ENCODE results near the gene CHMP5. TPM values are rescaled to one million over a fixed set of nuclear protein-coding genes. Genes with fewer than 3 reads are reported as not detected.

CHMP5 gene
- total and polyA plus RNA-seq, 10 of the 15 experiments (the other 5 are each of a cell fraction or from before 2014, with no cell fraction given) = 40.3 to 179 (median 78.6) TPM

DNA sequence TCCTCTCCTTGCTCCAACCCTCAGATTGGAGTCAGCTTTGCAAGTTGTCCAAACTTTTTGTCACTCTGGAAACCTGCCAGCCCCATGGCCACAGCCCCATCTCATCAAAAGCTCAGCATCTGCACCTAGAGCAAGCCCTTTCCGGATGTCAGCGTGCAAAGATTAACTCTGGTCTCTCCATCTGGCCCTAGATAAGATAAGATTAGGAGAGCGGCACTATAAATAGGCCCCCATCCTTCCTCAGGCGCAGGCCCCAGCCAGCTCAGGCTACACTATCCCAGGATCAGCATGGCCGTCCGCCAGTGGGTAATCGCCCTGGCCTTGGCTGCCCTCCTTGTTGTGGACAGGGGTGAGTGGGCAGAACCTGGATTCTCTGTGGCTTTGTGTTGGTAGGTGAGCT is 24.9 kb upstream of the CHMP5 start, which contains the start of gene SPINK4:
Gene SPINK4 (plus strand): TSS at position 247 of the 400 bp plus-strand sequence. CDS start 42 bp downstream, at position 289.
- Histone ChIP-seq H3K4me3 (no peak within 1 kb of the TSS), H3K79me2 (ENCODE audit: control insufficient read depth, insufficient read depth, low read length) (no peaks in the 10 kb centered on the region), H3K36me3 (ENCODE audit: control insufficient read depth in 2 of 2, insufficient read depth in 2 of 2, low read length in 1 of 2) (no peaks in the 10 kb centered on the region), H3K27me3 (replicated peaks in 1 of 2; ENCODE audit: control insufficient read depth in 2 of 2, insufficient read depth in 2 of 2, low read length in 1 of 2) (0 out of 4 replicates have a peak, but pooled peaks cover 0 to 1% of the 10 kb centered on the region in 2 experiments), H3K9me3 (replicated peaks; ENCODE audit: control insufficient read depth, insufficient read depth, low read length) (no peaks in the 10 kb centered on the region), H3K9ac (ENCODE audit: control insufficient read depth, insufficient read depth, low read length) (no peak within 1 kb of the TSS), H3K27ac (ENCODE audit: control insufficient read depth, insufficient read depth) (no peak within 1 kb of the TSS), H2AFZ (ENCODE audit: control insufficient read depth, low read depth, low read length) (no peak within 1 kb of the TSS), H4K20me1 (ENCODE audit: control insufficient read depth, insufficient read depth) (no peaks in the 10 kb centered on the region), H3K4me2 (ENCODE audit: control insufficient read depth, insufficient read depth) (no peak within 1 kb of the TSS), H3K4me1 (ENCODE audit: control insufficient read depth, insufficient read depth, low read length) (no peaks in the 10 kb centered on the region)
- 75% methylated on average over 7 of the region's 7 CpGs for WGBS (ENCODE audit: insufficient coverage, insufficient replicate concordance, low lambda C conversion rate, missing lambda C conversion rate)
- no TSS peak for BruUV-seq (replicated peaks)
- POLR2A ChIA-PET = no interaction called here
- no peak for TF ChIP-seq JUNB (IDR thresholded peaks at IDR 0.05)
- no peak for TF ChIP-seq NR2C1 (IDR thresholded peaks at IDR 0.05)
- no peak for TF ChIP-seq ASH2L (IDR thresholded peaks at IDR 0.05; ENCODE audit: borderline replicate concordance, low read depth)
- TF ChIP-seq, protein P1, sequence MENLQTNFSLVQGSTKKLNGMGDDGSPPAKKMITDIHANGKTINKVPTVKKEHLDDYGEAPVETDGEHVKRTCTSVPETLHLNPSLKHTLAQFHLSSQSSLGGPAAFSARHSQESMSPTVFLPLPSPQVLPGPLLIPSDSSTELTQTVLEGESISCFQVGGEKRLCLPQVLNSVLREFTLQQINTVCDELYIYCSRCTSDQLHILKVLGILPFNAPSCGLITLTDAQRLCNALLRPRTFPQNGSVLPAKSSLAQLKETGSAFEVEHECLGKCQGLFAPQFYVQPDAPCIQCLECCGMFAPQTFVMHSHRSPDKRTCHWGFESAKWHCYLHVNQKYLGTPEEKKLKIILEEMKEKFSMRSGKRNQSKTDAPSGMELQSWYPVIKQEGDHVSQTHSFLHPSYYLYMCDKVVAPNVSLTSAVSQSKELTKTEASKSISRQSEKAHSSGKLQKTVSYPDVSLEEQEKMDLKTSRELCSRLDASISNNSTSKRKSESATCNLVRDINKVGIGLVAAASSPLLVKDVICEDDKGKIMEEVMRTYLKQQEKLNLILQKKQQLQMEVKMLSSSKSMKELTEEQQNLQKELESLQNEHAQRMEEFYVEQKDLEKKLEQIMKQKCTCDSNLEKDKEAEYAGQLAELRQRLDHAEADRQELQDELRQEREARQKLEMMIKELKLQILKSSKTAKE (IDR thresholded peaks at IDR 0.05; ENCODE audit: low read depth, poor library complexity, severe bottlenecking) = no peak
- no peak for TF ChIP-seq MTA3 (IDR thresholded peaks at IDR 0.05; ENCODE audit: borderline replicate concordance, low read length)
- TF ChIP-seq POLR2AphosphoS5 (IDR thresholded peaks at IDR 0.05; ENCODE audit: low read length) = no peak
- TF ChIP-seq CHD1 (IDR thresholded peaks at IDR 0.05; ENCODE audit: low read depth, low read length) = no peak
- TF ChIP-seq CEBPB (IDR thresholded peaks at IDR 0.05; ENCODE audit: borderline replicate concordance in 1 of 2, low read depth in 2 of 2, low read length in 2 of 2) = no peak
- TF ChIP-seq, protein P2, sequence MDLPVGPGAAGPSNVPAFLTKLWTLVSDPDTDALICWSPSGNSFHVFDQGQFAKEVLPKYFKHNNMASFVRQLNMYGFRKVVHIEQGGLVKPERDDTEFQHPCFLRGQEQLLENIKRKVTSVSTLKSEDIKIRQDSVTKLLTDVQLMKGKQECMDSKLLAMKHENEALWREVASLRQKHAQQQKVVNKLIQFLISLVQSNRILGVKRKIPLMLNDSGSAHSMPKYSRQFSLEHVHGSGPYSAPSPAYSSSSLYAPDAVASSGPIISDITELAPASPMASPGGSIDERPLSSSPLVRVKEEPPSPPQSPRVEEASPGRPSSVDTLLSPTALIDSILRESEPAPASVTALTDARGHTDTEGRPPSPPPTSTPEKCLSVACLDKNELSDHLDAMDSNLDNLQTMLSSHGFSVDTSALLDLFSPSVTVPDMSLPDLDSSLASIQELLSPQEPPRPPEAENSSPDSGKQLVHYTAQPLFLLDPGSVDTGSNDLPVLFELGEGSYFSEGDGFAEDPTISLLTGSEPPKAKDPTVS (IDR thresholded peaks at IDR 0.05; ENCODE audit: low read depth, low read length) = no peak
- TF ChIP-seq, protein P3, sequence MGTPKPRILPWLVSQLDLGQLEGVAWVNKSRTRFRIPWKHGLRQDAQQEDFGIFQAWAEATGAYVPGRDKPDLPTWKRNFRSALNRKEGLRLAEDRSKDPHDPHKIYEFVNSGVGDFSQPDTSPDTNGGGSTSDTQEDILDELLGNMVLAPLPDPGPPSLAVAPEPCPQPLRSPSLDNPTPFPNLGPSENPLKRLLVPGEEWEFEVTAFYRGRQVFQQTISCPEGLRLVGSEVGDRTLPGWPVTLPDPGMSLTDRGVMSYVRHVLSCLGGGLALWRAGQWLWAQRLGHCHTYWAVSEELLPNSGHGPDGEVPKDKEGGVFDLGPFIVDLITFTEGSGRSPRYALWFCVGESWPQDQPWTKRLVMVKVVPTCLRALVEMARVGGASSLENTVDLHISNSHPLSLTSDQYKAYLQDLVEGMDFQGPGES (IDR thresholded peaks at IDR 0.05) = no peak
- no peak for TF ChIP-seq TARDBP (IDR thresholded peaks at IDR 0.05; ENCODE audit: borderline replicate concordance)
- TF ChIP-seq, protein P4, sequence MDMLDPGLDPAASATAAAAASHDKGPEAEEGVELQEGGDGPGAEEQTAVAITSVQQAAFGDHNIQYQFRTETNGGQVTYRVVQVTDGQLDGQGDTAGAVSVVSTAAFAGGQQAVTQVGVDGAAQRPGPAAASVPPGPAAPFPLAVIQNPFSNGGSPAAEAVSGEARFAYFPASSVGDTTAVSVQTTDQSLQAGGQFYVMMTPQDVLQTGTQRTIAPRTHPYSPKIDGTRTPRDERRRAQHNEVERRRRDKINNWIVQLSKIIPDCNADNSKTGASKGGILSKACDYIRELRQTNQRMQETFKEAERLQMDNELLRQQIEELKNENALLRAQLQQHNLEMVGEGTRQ (IDR thresholded peaks at IDR 0.05; ENCODE audit: borderline replicate concordance, low read depth, low read length) = no peak
- TF ChIP-seq ESRRA (IDR thresholded peaks at IDR 0.05; ENCODE audit: low read length) = no peak
- no peak for TF ChIP-seq SREBF2 (IDR thresholded peaks at IDR 0.05; ENCODE audit: low read length)
- no peak for TF ChIP-seq ZNF384 (IDR thresholded peaks at IDR 0.05; ENCODE audit: borderline replicate concordance, low read depth, low read length)
- TF ChIP-seq KLF5 (IDR thresholded peaks at IDR 0.05; ENCODE audit: partially characterized antibody) = no peak
- TF ChIP-seq ETV6 (conservative IDR thresholded peaks at IDR 0.05 in 1 of 2, IDR thresholded peaks at IDR 0.05 in 1 of 2; ENCODE audit: borderline replicate concordance in 1 of 2, low read depth in 1 of 2) = no peak
- ATAC-seq (no peak), FAIRE-seq (no peak), DNase-seq (ENCODE audit: low read depth, low spot score) (no peak)
- SMC1A ChIA-PET (ENCODE audit: uncharacterized antibody, unreplicated experiment) = interaction anchor here (1.3 kb wide), 1 partner anchor 14 kb away, joined by 3 read pairs; no protein-coding TSS in a partner anchor
- CTCF ChIA-PET = interaction anchor here (0.6 to 1.0 kb wide), 2 partner anchors 14 to 135 kb away, joined by 6 read pairs; no protein-coding TSS in a partner anchor
- in situ Hi-C loops (cut with MboI) = no loop called here
- RAD21 ChIA-PET (ENCODE audit: unreplicated experiment) = no interaction called here
- intact Hi-C loops (cut with micrococcal nuclease; ENCODE audit: unreplicated experiment) = no loop called here
